C1 segment of cervical spinal cord (tissue), 14 donors: ENCODE measurements around the gene TVP23B.
"Not testable (repeated sequence)": the region's sequence is repeated elsewhere in the genome, so short reads cannot be mapped to it uniquely, and the experiment has no call there.

Experiments
- DNase-seq, 14 donors: peaks; one replicate each; lab custom pipeline; 2025; lab: John Stamatoyannopoulos, UW

Gene TVP23B

DNA sequence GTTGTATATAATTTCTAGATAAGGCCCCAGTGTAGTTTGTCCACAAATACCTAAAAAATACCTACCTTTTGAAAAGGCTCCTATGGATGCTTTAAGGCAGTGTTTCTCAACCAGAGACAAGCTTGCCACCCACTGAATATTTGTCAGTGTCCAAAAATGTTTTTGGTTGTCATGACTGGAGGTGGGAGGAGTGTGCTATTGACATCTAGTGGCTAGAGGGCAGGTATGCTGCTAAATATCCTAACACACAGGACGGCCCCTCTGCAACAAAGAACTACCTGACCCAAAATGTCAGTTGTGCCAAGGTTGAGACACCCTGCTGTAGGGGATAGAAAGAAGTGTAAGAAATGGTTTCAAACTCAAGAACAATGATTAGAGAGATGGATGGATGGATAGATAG, 10.4 kb downstream of the TVP23B start:
- not testable (repeated sequence) for DNase-seq

GRCh38 chr17:18794841-18795240, 13.9 kb downstream of the TVP23B start:
- not testable (repeated sequence) for DNase-seq

- DNase-seq = not testable (repeated sequence)
Measured at GRCh38 chr17:18796887-18797286, 15.9 kb downstream of the TVP23B start.

GRCh38 chr17:18803458-18804245, 22.7 kb downstream of the TVP23B start:
- DNase-seq = not testable (repeated sequence)

GRCh38 chr17:18815924-18816323, 34.9 kb downstream of the TVP23B start:
- not testable (repeated sequence) for DNase-seq

GRCh38 chr17:18816489-18817371, 35.7 kb downstream of the TVP23B start:
- DNase-seq = peak in 3 of 14 donors; percentile 0 to 51 (median 11)

GRCh38 chr17:18821430-18821829, 40.4 kb downstream of the TVP23B start:
- DNase-seq = not testable (repeated sequence)

DNA sequence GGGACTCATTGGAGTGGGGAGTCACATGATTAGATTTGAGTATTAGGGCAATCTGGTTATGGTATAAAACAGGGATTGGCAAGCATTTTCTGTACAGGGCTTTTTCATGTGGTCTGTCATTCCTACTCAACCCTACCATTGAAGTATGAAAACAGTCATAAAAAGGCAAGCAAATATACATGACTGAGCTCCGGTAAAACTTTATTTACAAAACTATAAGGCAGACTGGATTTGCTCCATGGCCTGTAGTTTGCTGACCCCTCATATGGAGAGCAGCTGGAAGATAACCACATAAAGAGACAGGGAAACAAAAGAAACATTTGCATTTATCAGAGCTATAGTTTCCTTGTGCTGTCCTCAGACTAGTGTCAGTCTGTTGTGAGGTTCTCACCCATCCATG, 46.6 kb downstream of the TVP23B start:
- not testable (repeated sequence) for DNase-seq

GRCh38 chr17:18848501-18848900, 67.5 kb downstream of the TVP23B start:
- DNase-seq = no peak

- no peak for DNase-seq
Measured at GRCh38 chr17:18850679-18851078, 69.7 kb downstream of the TVP23B start.

- no peak for DNase-seq
Measured at GRCh38 chr17:18851201-18851600, 70.2 kb downstream of the TVP23B start.

GRCh38 chr17:18854956-18855355, 74.0 kb downstream of the TVP23B start:
- DNase-seq = no peak

- DNase-seq = peak; percentile 65 to 96 (median 93)
Measured at GRCh38 chr17:18855831-18856569, 75.0 kb downstream of the TVP23B start.
